ENCODE measurements around the gene PNMT. TPM values are rescaled to one million over a fixed set of nuclear protein-coding genes. Genes with fewer than 3 reads are reported as not detected.
A peak's percentile ranks its signal among the peaks of the same experiment; 100 is the strongest.

Gene PNMT
- total and polyA plus RNA-seq, 3 donors from 2014 or later: 2.6 to 2.9 (median 2.7) TPM

DNA sequence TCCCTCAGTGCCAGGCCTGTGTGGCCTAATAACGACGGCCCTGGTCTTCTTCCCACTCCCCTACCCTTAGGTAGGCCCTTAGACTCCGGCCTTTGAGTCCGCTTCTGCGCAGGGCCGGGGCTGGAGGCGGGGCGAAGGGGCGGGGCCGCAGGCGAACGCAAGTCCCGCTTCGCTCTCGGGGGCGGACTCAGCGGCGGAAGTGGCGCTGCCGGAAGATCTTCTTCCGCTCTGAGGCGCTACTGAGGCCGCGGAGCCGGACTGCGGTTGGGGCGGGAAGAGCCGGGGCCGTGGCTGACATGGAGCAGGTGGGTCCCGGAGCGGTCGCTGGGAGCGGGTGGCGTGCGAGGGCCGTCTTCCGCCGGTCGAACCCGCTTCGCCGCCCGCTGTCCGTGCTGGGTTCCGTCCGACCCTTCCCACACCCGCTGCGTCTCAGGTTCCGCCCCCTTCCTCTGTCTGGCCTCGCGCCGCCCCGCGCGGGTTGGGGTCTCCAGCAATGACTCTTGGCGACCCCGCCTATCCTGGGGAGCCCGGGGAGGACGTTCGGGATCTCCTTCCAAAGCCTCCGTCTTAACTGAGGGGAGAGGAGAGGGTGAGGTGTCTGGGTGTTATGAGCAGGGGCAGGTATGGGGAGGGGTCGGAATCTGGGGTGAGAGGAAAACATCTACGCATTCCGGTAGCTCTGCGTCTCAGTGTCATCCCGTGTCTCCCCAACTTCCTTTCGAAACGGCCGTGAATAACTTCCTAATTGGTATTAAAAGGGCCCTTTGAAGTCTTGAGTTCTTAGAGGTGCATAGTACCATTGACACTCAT, 31.1 kb upstream of the PNMT start, which contains the start of gene STARD3:
Gene STARD3 (plus strand): TSS at position 218 of the 810 bp plus-strand sequence. CDS start 16,388 bp downstream, outside the sequence.
- H3K4me1 ChIP-seq: peaks cover 73% of the 10 kb centered on the region
- peak within 1 kb of the TSS; percentile 67 to 84 for H3K4me3 ChIP-seq
- intact Hi-C loops (cut with DNase I; ENCODE audit: low total_unique reads): no loop called here
- TF ChIP-seq POLR2A (IDR thresholded peaks at IDR 0.05): peak; percentile 17
- TF ChIP-seq, protein P1, sequence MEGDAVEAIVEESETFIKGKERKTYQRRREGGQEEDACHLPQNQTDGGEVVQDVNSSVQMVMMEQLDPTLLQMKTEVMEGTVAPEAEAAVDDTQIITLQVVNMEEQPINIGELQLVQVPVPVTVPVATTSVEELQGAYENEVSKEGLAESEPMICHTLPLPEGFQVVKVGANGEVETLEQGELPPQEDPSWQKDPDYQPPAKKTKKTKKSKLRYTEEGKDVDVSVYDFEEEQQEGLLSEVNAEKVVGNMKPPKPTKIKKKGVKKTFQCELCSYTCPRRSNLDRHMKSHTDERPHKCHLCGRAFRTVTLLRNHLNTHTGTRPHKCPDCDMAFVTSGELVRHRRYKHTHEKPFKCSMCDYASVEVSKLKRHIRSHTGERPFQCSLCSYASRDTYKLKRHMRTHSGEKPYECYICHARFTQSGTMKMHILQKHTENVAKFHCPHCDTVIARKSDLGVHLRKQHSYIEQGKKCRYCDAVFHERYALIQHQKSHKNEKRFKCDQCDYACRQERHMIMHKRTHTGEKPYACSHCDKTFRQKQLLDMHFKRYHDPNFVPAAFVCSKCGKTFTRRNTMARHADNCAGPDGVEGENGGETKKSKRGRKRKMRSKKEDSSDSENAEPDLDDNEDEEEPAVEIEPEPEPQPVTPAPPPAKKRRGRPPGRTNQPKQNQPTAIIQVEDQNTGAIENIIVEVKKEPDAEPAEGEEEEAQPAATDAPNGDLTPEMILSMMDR (IDR thresholded peaks at IDR 0.05): peak in 1 of 3 experiments; percentile 13
- H3K36me3 ChIP-seq (ENCODE audit: low read depth, missing control alignments): no peaks in the 10 kb centered on the region
- 1 to 2% methylated on average over 23 to 47 of the region's 69 CpGs for WGBS, 2 donors
- H3K9me3 ChIP-seq: no peaks in the 10 kb centered on the region
- no peaks in the 10 kb centered on the region for H3K27me3 ChIP-seq
- peak; percentile 95 for DNase-seq
- H3K27ac ChIP-seq: peak within 1 kb of the TSS; percentile 72 to 80

DNA sequence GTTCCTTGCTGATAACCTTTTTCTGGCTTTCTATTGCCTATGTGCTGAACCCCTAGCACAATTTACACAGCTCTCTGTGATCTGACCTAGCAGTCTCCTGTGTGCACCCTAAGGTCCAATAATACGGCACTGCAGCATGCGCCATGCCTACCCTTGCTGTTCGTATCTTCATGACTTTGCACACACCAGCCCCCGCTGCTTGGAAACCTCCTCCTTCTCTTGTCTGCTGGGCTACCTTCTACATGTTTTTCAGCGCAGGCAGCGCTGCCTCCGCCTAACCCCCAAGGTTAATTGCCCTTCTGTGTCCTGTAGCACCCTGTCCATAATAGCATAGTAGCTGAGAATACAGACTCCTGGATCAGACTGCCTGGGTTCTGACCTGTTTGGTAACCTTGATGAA, 29.9 kb upstream of the PNMT start:
- Histone ChIP-seq H3K27ac (no peak overlapping the region), H3K4me3 (no peak overlapping the region), H3K9me3 (no peaks in the 10 kb centered on the region), H3K4me1 (peaks cover 66% of the 10 kb centered on the region), H3K27me3 (no peaks in the 10 kb centered on the region), H3K36me3 (ENCODE audit: low read depth, missing control alignments) (no peaks in the 10 kb centered on the region)
- TF ChIP-seq, protein P1 (IDR thresholded peaks at IDR 0.05): no peak
- TF ChIP-seq POLR2A (IDR thresholded peaks at IDR 0.05): no peak
- no peak for DNase-seq
- 44 to 51% methylated on average over 7 of the region's 7 CpGs for WGBS, 2 donors
- intact Hi-C loops (cut with DNase I; ENCODE audit: low total_unique reads): no loop called here

DNA sequence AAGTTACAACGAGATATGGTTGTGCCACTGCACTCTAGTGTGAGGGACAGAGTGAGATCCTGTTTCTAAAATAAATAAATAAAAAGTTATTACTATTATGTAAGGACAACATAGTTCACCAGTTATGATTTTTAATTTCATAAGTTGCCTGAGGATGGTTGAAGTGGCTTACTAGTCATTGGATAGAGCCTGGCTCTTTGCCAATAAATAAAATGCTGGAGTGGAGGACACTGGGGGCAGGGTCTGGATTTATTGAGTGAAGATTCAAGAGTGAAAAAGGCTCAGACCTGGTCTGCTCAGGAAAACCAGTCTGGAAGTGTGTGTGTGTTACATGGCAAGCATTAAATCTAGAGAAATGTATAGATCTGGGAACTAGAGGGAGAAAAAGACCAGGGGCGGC, 29.2 kb upstream of the PNMT start:
- Histone ChIP-seq H3K36me3 (ENCODE audit: low read depth, missing control alignments) (no peaks in the 10 kb centered on the region), H3K27me3 (no peaks in the 10 kb centered on the region), H3K27ac (peak overlapping the region in 1 of 2 donors; percentile 32), H3K4me1 (peaks cover 61% of the 10 kb centered on the region), H3K4me3 (no peak overlapping the region), H3K9me3 (no peaks in the 10 kb centered on the region)
- TF ChIP-seq, protein P1 (IDR thresholded peaks at IDR 0.05): no peak
- no peak for TF ChIP-seq POLR2A (IDR thresholded peaks at IDR 0.05)
- intact Hi-C loops (cut with DNase I; ENCODE audit: low total_unique reads): no loop called here
- DNase-seq: no peak
- WGBS, 2 donors: 60 to 66% methylated on average over 2 of the region's 2 CpGs

DNA sequence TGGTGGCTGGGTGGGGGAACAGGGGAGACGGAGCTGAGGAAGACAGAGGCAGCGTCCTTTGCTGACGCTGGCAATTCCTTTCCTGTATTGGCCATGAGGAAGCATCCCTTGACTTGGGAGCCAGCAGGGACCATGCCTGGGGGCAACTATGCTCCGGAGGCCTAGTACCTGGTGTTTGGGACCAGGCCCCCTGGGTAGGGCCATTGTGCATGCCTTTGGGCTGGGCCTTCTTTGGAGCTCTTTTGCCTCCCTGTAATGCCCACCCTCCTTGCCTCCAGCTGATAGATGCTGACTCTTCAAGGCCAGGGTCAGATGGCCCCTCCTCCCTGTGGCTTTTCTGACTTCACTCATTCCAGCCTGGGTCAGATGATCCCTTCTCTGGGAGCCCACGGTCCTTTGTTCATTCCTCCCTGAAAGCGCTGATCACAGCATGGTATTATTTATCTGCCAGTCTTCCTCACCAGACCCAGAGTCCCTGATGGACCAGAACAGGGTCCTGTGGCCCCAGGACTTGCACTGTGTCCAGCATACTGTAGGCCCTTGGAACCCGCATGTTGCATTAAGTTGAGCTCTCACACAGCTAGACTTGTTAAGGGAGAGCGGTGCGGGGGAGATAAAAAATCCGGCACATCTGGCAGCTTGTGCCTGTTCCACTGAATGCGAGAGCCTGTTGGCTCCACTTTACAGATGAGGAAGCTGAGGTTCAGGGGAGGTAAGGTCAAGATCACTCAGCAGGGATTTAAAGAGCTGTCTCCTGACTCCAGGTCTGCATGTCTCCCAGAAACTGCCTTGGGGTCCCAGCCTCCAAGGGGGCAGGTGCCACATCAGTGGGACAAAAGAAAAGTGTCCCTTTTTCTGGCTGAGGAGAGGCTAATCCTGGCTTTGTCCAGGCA, 28.4 kb upstream of the PNMT start:
- Histone ChIP-seq H3K4me3 (no peak overlapping the region), H3K9me3 (no peaks in the 10 kb centered on the region), H3K4me1 (peaks cover 58% of the 10 kb centered on the region), H3K27me3 (no peaks in the 10 kb centered on the region), H3K36me3 (ENCODE audit: low read depth, missing control alignments) (no peaks in the 10 kb centered on the region), H3K27ac (peak overlapping the region; percentile 6 to 32)
- WGBS, 2 donors: 71 to 80% methylated on average over 11 of the region's 11 CpGs
- no peak for TF ChIP-seq POLR2A (IDR thresholded peaks at IDR 0.05)
- TF ChIP-seq, protein P1 (IDR thresholded peaks at IDR 0.05): no peak
- intact Hi-C loops (cut with DNase I; ENCODE audit: low total_unique reads): no loop called here
- DNase-seq: no peak

Measured in testis (tissue), 3 donors.